ENCODE results near the gene TSEN34. TPM values are rescaled to one million over a fixed set of nuclear protein-coding genes. Genes with fewer than 3 reads are reported as not detected.
A peak's percentile ranks its signal among the peaks of the same experiment; 100 is the strongest.

TSEN34 gene
- total RNA-seq, 1 experiment from 2014 or later: 32.0 TPM

GRCh38 chr19:54186934-54187381 is 4.2 kb upstream of the TSEN34 start (continued):
- TF ChIP-seq FOXP1 (CRISPR knock-in tag; IDR thresholded peaks at IDR 0.05; ENCODE audit: borderline replicate concordance) (no peak), ZSCAN18 (CRISPR knock-in tag; IDR thresholded peaks at IDR 0.05) (no peak), ZNF219 (CRISPR knock-in tag; IDR thresholded peaks at IDR 0.05; ENCODE audit: borderline replicate concordance) (no peak), KAT7 (CRISPR knock-in tag; IDR thresholded peaks at IDR 0.05; ENCODE audit: borderline replicate concordance) (no peak), ETV6 (CRISPR knock-in tag; IDR thresholded peaks at IDR 0.05) (no peak), GRHL2 (CRISPR knock-in tag; IDR thresholded peaks at IDR 0.05; ENCODE audit: insufficient replicate concordance, severe bottlenecking) (no peak), CTCF (IDR thresholded peaks at IDR 0.05) (no peak), ZNF317 (CRISPR knock-in tag; IDR thresholded peaks at IDR 0.05; ENCODE audit: borderline replicate concordance, low read depth) (no peak)

GRCh38 chr19:54188215-54188871 is 2.8 kb upstream of the TSEN34 start:
- Mint-ChIP-seq H3K4me3 (peak overlapping the region; percentile 85), H3K27ac (no peak overlapping the region), H3K36me3 (peaks cover 38% of the 10 kb centered on the region), H3K27me3 (ENCODE audit: low read depth) (peaks cover 3% of the 10 kb centered on the region; the same call in 1 of the 2 replicates), H3K4me1 (peaks cover 35% of the 10 kb centered on the region), H3K9me3 (no peaks in the 10 kb centered on the region)
- ChIA-PET POLR2A (interaction anchor here (0.7 to 4.3 kb wide), 9 partner anchors 8 to 129 kb away, joined by 3 to 25 read pairs (median 7); partner anchors contain the start of genes RPS9 and TMC4), CTCF (interaction anchor here (1.2 to 4.2 kb wide), 8 partner anchors 9 to 78 kb away, joined by 4 to 84 read pairs (median 14); partner anchors contain the start of genes CNOT3 and TMC4)
- DNase-seq (ENCODE audit: low spot score): peak; percentile 27
- TF ChIP-seq USF2 (CRISPR knock-in tag; IDR thresholded peaks at IDR 0.05) (no peak), HMGA2 (CRISPR knock-in tag; IDR thresholded peaks at IDR 0.05) (no peak), ZNF423 (CRISPR knock-in tag; IDR thresholded peaks at IDR 0.05) (no peak), KAT7 (CRISPR knock-in tag; IDR thresholded peaks at IDR 0.05; ENCODE audit: borderline replicate concordance) (no peak), ATF3 (CRISPR knock-in tag; conservative IDR thresholded peaks at IDR 0.05) (no peak), ZNF532 (CRISPR knock-in tag; IDR thresholded peaks at IDR 0.05; ENCODE audit: borderline replicate concordance) (no peak), ZNF671 (CRISPR knock-in tag; IDR thresholded peaks at IDR 0.05) (no peak), ZNF219 (CRISPR knock-in tag; IDR thresholded peaks at IDR 0.05; ENCODE audit: borderline replicate concordance) (no peak), SP1 (CRISPR knock-in tag; conservative IDR thresholded peaks at IDR 0.05) (no peak), ZBTB21 (CRISPR knock-in tag; IDR thresholded peaks at IDR 0.05; ENCODE audit: borderline replicate concordance) (no peak), GABPB1 (CRISPR knock-in tag; IDR thresholded peaks at IDR 0.05) (no peak)
- no peak for ATAC-seq
